HEK293T (cell line): ENCODE measurements around the gene TUBB3.
"Not testable (repeated sequence)": the region's sequence is repeated elsewhere in the genome, so short reads cannot be mapped to it uniquely, and the experiment has no call there.

Source experiments
- CTCF ChIA-PET: fragments of 350-600 bp; formaldehyde crosslinking; extraction: SDS; loops from one replicate; lab custom pipeline; 2021; ENCODE audit warnings: antibody characterized with exemption, inconsistent platforms; lab: Yijun Ruan, JAX
- POLR2A ChIA-PET: fragments of 350-600 bp; formaldehyde crosslinking; extraction: SDS; loops from one replicate; lab custom pipeline; 2020; ENCODE audit warnings: antibody characterized with exemption, inconsistent platforms; lab: Yijun Ruan, JAX
- DNase-seq: peaks from one replicate; pipeline ENCODE4 v3.0.0; 2012; ENCODE audit warnings: mixed read lengths; ENCODE audit errors: extremely low spot score
- ARNT ChIP-seq: fragments of 450-650 bp; IDR thresholded peaks from 2 replicates; pipeline ENCODE4 v1.6.1; 2017; ENCODE audit warnings: mild to moderate bottlenecking
- BHLHE40 ChIP-seq: fragments of 450-650 bp; IDR thresholded peaks from 2 replicates; pipeline ENCODE4 v1.6.1; 2016; ENCODE audit warnings: mild to moderate bottlenecking, moderate library complexity, borderline replicate concordance
- CTBP1 ChIP-seq: fragments of 450-650 bp; IDR thresholded peaks from 2 replicates; pipeline ENCODE4 v1.6.1; 2016; ENCODE audit warnings: borderline replicate concordance
- ELF4 ChIP-seq: fragments of 450-650 bp; IDR thresholded peaks from 2 replicates; pipeline ENCODE4 v1.6.1; 2017; ENCODE audit warnings: antibody characterized with exemption
- FOXA1 ChIP-seq: fragments of 450-650 bp; IDR thresholded peaks from 2 replicates; pipeline ENCODE4 v1.6.1; 2016; ENCODE audit warnings: mild to moderate bottlenecking
- FOXK2 ChIP-seq: fragments of 450-650 bp; IDR thresholded peaks from 2 replicates; pipeline ENCODE4 v1.6.1; 2016; ENCODE audit warnings: mild to moderate bottlenecking
- FOXM1 ChIP-seq: fragments of 450-650 bp; IDR thresholded peaks from 2 replicates; pipeline ENCODE4 v1.6.1; 2017; ENCODE audit warnings: mild to moderate bottlenecking, borderline replicate concordance
- HDGF ChIP-seq: fragments of 450-650 bp; IDR thresholded peaks from 2 replicates; pipeline ENCODE4 v1.6.1; 2017; ENCODE audit warnings: antibody characterized with exemption, borderline replicate concordance
- L3MBTL2 ChIP-seq: fragments of 450-650 bp; conservative IDR thresholded peaks from 2 replicates; pipeline ENCODE4 v1.6.1; 2016; ENCODE audit warnings: mild to moderate bottlenecking
- LEF1 ChIP-seq: fragments of 450-650 bp; IDR thresholded peaks from 2 replicates; pipeline ENCODE4 v1.6.1; 2017; ENCODE audit warnings: mild to moderate bottlenecking, borderline replicate concordance
- NFRKB ChIP-seq: fragments of 450-650 bp; IDR thresholded peaks from 2 replicates; pipeline ENCODE4 v1.6.1; 2016; ENCODE audit warnings: mild to moderate bottlenecking, moderate library complexity
- PKNOX1 ChIP-seq: fragments of 450-650 bp; IDR thresholded peaks from 2 replicates; pipeline ENCODE4 v1.6.1; 2016
- SP1 ChIP-seq: fragments of 450-650 bp; IDR thresholded peaks from 2 replicates; pipeline ENCODE4 v1.6.1; 2017
- SUZ12 ChIP-seq: fragments of 450-650 bp; IDR thresholded peaks from 2 replicates; pipeline ENCODE4 v1.6.1; 2016; ENCODE audit warnings: mild to moderate bottlenecking
- TARDBP ChIP-seq: fragments of 450-650 bp; IDR thresholded peaks from 2 replicates; pipeline ENCODE4 v1.6.1; 2016
- ZNF384 ChIP-seq: fragments of 450-650 bp; IDR thresholded peaks from 2 replicates; pipeline ENCODE4 v1.6.1; 2016

The TUBB3 gene

GRCh38 chr16:89961920-89962319, 38.8 kb downstream of the TUBB3 start:
- CTCF ChIA-PET: no interaction called here
- DNase-seq: no peak
- TF ChIP-seq ZNF384 (no peak), FOXM1 (no peak), NFRKB (no peak), CTBP1 (no peak), BHLHE40 (no peak), FOXK2 (no peak), LEF1 (no peak), HDGF (no peak), SUZ12 (no peak), FOXA1 (no peak), ELF4 (no peak), SP1 (no peak)
- POLR2A ChIA-PET: no interaction called here

- ChIA-PET CTCF (no interaction called here), POLR2A (interaction anchor here (1.0 kb wide), 1 partner anchor 13 kb away, joined by 3 read pairs; no protein-coding TSS in a partner anchor)
- TF ChIP-seq CTBP1 (no peak), FOXK2 (no peak), LEF1 (no peak), NFRKB (no peak), TARDBP (no peak), ELF4 (no peak), L3MBTL2 (no peak), FOXA1 (no peak), SP1 (no peak), SUZ12 (no peak), HDGF (no peak), ZNF384 (no peak), ARNT (no peak), PKNOX1 (no peak), FOXM1 (no peak), BHLHE40 (no peak)
- DNase-seq: no peak
Observed at GRCh38 chr16:89962754-89963498, 39.8 kb downstream of the TUBB3 start.

- no peak for TF ChIP-seq PKNOX1
- TF ChIP-seq ELF4: no peak
- TF ChIP-seq FOXK2: no peak
- no peak for TF ChIP-seq L3MBTL2
- TF ChIP-seq LEF1: no peak
- TF ChIP-seq HDGF: no peak
- no peak for TF ChIP-seq ARNT
- TF ChIP-seq ZNF384: no peak
- TF ChIP-seq BHLHE40: no peak
- TF ChIP-seq TARDBP: no peak
- TF ChIP-seq FOXM1: no peak
- no peak for TF ChIP-seq FOXA1
- TF ChIP-seq NFRKB: no peak
- TF ChIP-seq SUZ12: no peak
- no peak for TF ChIP-seq SP1
- TF ChIP-seq CTBP1: no peak
- CTCF ChIA-PET: no interaction called here
- no peak for DNase-seq
- POLR2A ChIA-PET: interaction anchor here (1.2 to 2.4 kb wide), 2 partner anchors 9 to 42 kb away, joined by 7 read pairs; no protein-coding TSS in a partner anchor
Observed at GRCh38 chr16:89964201-89964600, 41.1 kb downstream of the TUBB3 start.

- ChIA-PET CTCF (no interaction called here), POLR2A (interaction anchor here (1.0 to 2.4 kb wide), 3 partner anchors 9 to 55 kb away, joined by 3 to 7 read pairs (median 3); no protein-coding TSS in a partner anchor)
- TF ChIP-seq FOXM1 (no peak), SUZ12 (no peak), LEF1 (no peak), SP1 (no peak), PKNOX1 (no peak), HDGF (no peak), ARNT (no peak), ELF4 (no peak), NFRKB (no peak), CTBP1 (no peak), TARDBP (no peak), BHLHE40 (no peak), FOXA1 (no peak), FOXK2 (no peak), L3MBTL2 (no peak), ZNF384 (no peak)
Observed at GRCh38 chr16:89965447-89966225, 42.5 kb downstream of the TUBB3 start.

GRCh38 chr16:89966756-89967155, 43.6 kb downstream of the TUBB3 start:
- POLR2A ChIA-PET: interaction anchor here (1.0 to 2.4 kb wide), 2 partner anchors 8 to 45 kb away, joined by 3 to 7 read pairs; no protein-coding TSS in a partner anchor
- CTCF ChIA-PET: no interaction called here

More at GRCh38 chr16:89965447-89966225, 42.5 kb downstream of the TUBB3 start:
- DNase-seq: no peak

GRCh38 chr16:89967436-89967835, 44.3 kb downstream of the TUBB3 start:
- CTCF ChIA-PET, DNase-seq, POLR2A ChIA-PET: not testable (repeated sequence)

More at GRCh38 chr16:89966756-89967155, 43.6 kb downstream of the TUBB3 start:
- no peak for DNase-seq
- no peak for TF ChIP-seq FOXK2
- TF ChIP-seq FOXM1: no peak
- TF ChIP-seq TARDBP: no peak
- TF ChIP-seq ZNF384: no peak
- no peak for TF ChIP-seq SP1
- no peak for TF ChIP-seq ARNT
- TF ChIP-seq FOXA1: no peak
- no peak for TF ChIP-seq BHLHE40
- no peak for TF ChIP-seq HDGF
- TF ChIP-seq PKNOX1: no peak
- TF ChIP-seq SUZ12: no peak
- TF ChIP-seq ELF4: no peak
- TF ChIP-seq NFRKB: no peak
- no peak for TF ChIP-seq CTBP1

GRCh38 chr16:89968074-89968473, 44.9 kb downstream of the TUBB3 start:
- POLR2A ChIA-PET, CTCF ChIA-PET, DNase-seq: not testable (repeated sequence)
